Gastrocnemius medialis (tissue), 4 donors: ENCODE measurements around the gene ZNF549.

Source experiments
- CTCF ChIP-seq, 5 experiments: fragments of 450-650 bp in 3 of 5; fragments of 200-600 bp in 2 of 5; sonication (generic) in 2 of 5; IDR thresholded peaks in 4 of 5; conservative IDR thresholded peaks in 1 of 5; 1 replicate in 4 of 5; 2 replicates in 1 of 5; pipeline ENCODE4 v1.5.1; 2016 to 2019; ENCODE audit warnings: antibody characterized with exemption in 5 of 5, mild to moderate bottlenecking in 3 of 5, moderate library complexity in 3 of 5
- POLR2A ChIP-seq, 2 donors: fragments of 450-650 bp; IDR thresholded peaks; one replicate each; pipeline ENCODE4 v1.6.1; 2017; ENCODE audit warnings: antibody characterized with exemption in 2 of 2, mild to moderate bottlenecking in 2 of 2, moderate library complexity in 2 of 2

DNA sequence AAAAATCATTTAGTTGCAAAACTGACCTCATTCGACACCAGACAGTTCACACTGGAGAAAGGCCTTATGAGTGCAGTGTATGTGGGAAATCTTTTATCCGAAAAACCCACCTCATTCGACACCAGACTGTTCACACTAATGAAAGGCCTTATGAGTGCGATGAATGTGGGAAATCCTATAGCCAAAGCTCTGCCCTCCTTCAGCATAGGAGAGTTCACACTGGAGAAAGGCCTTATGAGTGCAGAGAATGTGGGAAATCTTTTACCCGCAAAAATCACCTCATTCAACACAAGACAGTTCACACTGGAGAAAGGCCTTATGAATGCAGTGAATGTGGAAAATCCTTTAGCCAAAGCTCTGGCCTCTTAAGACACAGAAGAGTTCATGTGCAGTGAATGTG lies 79.8 kb downstream of the ZNF549 start:
- TF ChIP-seq POLR2A (IDR thresholded peaks at IDR 0.05) (no peak), CTCF (IDR thresholded peaks at IDR 0.05 in 4 of 5, conservative IDR thresholded peaks at IDR 0.05 in 1 of 5) (no peak)
